D721Med (cell line): ENCODE data around the gene GTF2F2.

ENCODE experiments used
- DNase-seq: peaks from one replicate; pipeline ENCODE4 v3.0.0; 2011; ENCODE audit warnings: low spot score; ENCODE audit not compliant: insufficient read length
- FAIRE-seq: peaks from 2 replicates; lab custom pipeline; 2011; peaks lifted over from hg19 to GRCh38; lab: Jason Lieb, UNC
- TF ChIP-seq, protein P1 (sequence below): IDR thresholded peaks from 2 replicates; pipeline ENCODE4 v1.5.1; 2012; ENCODE audit warnings: mild to moderate bottlenecking, control low read depth; ENCODE audit not compliant: insufficient read depth; ENCODE audit errors: missing control alignments

The GTF2F2 gene

DNA sequence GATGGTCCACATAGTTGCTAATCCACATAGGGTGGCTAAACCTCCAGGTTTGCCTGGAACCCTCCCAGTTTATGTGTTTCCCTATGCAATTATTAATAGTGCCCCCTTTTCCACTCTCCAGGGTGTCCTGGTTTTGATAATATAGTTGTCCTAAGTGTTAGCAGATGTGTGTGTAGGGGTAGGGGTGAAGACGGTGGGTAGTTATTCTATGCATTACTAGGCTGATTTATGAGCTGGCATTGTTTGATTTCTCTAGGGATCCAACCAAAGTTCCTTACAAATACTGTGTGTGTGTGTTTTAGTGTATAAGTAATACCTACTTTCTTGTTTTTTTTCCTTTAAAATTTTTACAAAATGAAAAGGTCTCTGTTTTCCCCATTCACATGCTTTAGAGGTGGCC, 21.1 kb downstream of the GTF2F2 start:
- DNase-seq, result no peak
- no peak for FAIRE-seq
- TF ChIP-seq, protein P1, sequence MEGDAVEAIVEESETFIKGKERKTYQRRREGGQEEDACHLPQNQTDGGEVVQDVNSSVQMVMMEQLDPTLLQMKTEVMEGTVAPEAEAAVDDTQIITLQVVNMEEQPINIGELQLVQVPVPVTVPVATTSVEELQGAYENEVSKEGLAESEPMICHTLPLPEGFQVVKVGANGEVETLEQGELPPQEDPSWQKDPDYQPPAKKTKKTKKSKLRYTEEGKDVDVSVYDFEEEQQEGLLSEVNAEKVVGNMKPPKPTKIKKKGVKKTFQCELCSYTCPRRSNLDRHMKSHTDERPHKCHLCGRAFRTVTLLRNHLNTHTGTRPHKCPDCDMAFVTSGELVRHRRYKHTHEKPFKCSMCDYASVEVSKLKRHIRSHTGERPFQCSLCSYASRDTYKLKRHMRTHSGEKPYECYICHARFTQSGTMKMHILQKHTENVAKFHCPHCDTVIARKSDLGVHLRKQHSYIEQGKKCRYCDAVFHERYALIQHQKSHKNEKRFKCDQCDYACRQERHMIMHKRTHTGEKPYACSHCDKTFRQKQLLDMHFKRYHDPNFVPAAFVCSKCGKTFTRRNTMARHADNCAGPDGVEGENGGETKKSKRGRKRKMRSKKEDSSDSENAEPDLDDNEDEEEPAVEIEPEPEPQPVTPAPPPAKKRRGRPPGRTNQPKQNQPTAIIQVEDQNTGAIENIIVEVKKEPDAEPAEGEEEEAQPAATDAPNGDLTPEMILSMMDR, result no peak

DNA sequence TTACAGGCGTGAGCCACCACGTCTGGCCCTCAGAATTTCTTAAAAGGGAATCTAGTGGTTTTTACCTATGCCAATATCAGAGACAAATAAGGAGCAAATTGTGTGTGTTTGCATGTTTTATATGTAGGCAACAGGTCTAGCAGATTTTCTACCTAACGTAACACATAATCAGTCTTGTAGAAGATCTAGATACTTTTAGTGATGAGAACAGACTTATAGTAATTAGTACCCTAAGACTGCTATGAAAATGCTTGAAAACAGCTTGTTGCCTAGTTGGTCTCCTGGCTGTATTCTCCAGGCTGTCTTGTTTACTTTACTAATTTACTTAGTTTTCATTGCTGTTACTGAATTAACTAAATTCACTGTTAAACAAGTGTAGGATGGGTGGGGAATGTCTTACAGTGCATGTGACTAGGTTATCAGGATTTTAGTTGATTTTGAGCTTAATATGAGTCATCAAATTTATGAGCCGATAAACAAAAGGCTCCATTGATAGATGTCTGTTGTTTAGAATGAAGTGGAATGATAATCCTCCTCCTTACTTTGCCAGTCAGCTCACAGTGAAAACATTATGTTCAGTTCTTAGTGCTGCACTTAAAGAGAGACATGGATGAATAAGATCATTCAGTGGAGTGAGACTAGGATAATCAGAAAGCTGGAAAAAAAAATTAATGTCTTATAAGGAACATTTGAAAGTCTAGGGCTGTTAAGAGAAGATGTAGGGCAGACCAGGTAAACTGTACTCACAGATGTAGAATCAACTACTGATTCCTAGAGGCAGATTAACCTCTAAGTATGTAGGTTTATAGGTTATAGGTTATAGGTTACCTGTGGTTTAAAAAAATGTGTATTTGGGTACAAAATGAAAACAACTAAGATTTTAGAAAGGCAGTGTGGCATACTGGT, 22.4 kb downstream of the GTF2F2 start:
- TF ChIP-seq, protein P1, result no peak
- peak; percentile 56 for FAIRE-seq
- no peak for DNase-seq

DNA sequence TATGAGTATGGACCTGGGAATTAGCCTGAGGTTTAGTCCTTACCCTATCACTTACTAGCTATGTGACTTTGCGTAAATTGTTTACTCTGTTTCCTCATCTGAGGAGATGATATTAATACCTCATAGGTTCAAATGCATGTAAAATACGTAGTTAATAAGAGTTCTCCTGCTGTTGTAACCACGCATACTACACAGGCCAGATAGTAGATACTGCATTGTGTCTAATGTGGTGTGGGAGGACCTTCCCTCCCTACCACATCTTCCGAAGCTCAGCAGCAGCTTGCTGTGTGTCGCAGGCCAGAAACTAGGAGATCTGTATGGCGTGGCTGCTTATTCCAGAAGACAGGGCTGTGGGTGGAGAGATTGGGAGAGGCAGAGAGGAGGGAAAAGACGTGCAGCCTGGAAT, 23.0 kb downstream of the GTF2F2 start:
- TF ChIP-seq, protein P1, result no peak
- DNase-seq (no peak), FAIRE-seq (no peak)

- no peak for DNase-seq
- no peak for FAIRE-seq
- TF ChIP-seq, protein P1, result no peak
These were observed 29.7 kb downstream of the GTF2F2 start for GRCh38 chr13:45149964-45150363.

- FAIRE-seq (no peak), DNase-seq (no peak)
- TF ChIP-seq, protein P1, result no peak
These were observed 36.5 kb downstream of the GTF2F2 start for GRCh38 chr13:45156565-45157361.

GRCh38 chr13:45162194-45162593, 41.9 kb downstream of the GTF2F2 start:
- FAIRE-seq (no peak), DNase-seq (no peak)
- TF ChIP-seq, protein P1, result no peak
